CD4-positive, CD25-positive, alpha-beta regulatory T cell (primary cell): Measurements from ENCODE around the gene ATF3. TPM values are rescaled to one million over a fixed set of nuclear protein-coding genes. Genes with fewer than 3 reads are reported as not detected.
A peak's percentile ranks its signal among the peaks of the same experiment; 100 is the strongest.

Experiments
- ATAC-seq, 2 donors: fragments of 150-1000 bp; cut with Tn5 transposase; one replicate each; pipeline ENCODE4 v1.10.0; 2021; ENCODE audit warnings: low read depth in 2 of 2, moderate number of reproducible peaks in 2 of 2, moderate library complexity in 1 of 2
- DNase-seq, 3 donors: peaks; one replicate each; pipeline versions ENCODE4 v3.0.0 to v3.0.0-alpha.2; 2012 to 2022; ENCODE audit warnings: mixed read lengths in 1 of 3
- H3K27ac ChIP-seq: one replicate; pipeline ENCODE4 v1.7.0; 2013; ENCODE audit warnings: mild to moderate bottlenecking, low read length; ENCODE audit not compliant: insufficient read depth, poor library complexity, severe bottlenecking
- H3K27me3 ChIP-seq: one replicate; pipeline ENCODE4 v1.7.0; 2013; ENCODE audit warnings: low read length; ENCODE audit not compliant: control insufficient read depth, insufficient read depth
- H3K36me3 ChIP-seq: one replicate; pipeline ENCODE4 v1.7.0; 2013; ENCODE audit warnings: mild to moderate bottlenecking, low read length, moderate library complexity; ENCODE audit not compliant: control insufficient read depth, insufficient read depth
- H3K4me1 ChIP-seq: 2 replicates; pipeline ENCODE4 v1.7.0; 2013; ENCODE audit warnings: mild to moderate bottlenecking, low read length; ENCODE audit not compliant: insufficient read depth, control insufficient read depth, poor library complexity, severe bottlenecking
- H3K4me3 ChIP-seq: one replicate; pipeline ENCODE4 v1.7.0; 2013; ENCODE audit warnings: low read depth, mild to moderate bottlenecking, low read length, moderate library complexity
- H3K9me3 ChIP-seq, 2 experiments: 1 replicate in 1 of 2; 2 replicates in 1 of 2; pipeline ENCODE4 v1.7.0; 2013; ENCODE audit warnings: low read length in 2 of 2, mild to moderate bottlenecking in 1 of 2, moderate library complexity in 1 of 2; ENCODE audit not compliant: control insufficient read depth in 2 of 2
- H3K27ac Mint-ChIP-seq, 3 donors: one replicate each; pipeline ENCODE4 v1.8.0; 2020 to 2022; ENCODE audit warnings: mild to moderate bottlenecking in 3 of 3, mixed read lengths in 3 of 3, moderate library complexity in 2 of 3
- H3K27me3 Mint-ChIP-seq: one replicate; pipeline ENCODE4 v1.8.0; 2022; ENCODE audit warnings: mild to moderate bottlenecking, mixed read lengths
- H3K36me3 Mint-ChIP-seq: one replicate; pipeline ENCODE4 v1.8.0; 2020; ENCODE audit warnings: mixed read lengths
- H3K4me1 Mint-ChIP-seq, 4 donors: one replicate each; pipeline ENCODE4 v1.8.0; 2020 to 2022; ENCODE audit warnings: mixed read lengths in 4 of 4, mild to moderate bottlenecking in 1 of 4
- H3K4me3 Mint-ChIP-seq, 4 donors: one replicate each; pipeline ENCODE4 v1.8.0; 2020 to 2022; ENCODE audit warnings: mild to moderate bottlenecking in 4 of 4, mixed read lengths in 4 of 4, moderate library complexity in 3 of 4
- H3K9me3 Mint-ChIP-seq, 7 donors: one replicate each; pipeline ENCODE4 v1.8.0; 2020 to 2022; ENCODE audit warnings: mixed read lengths in 7 of 7, mild to moderate bottlenecking in 3 of 7, moderate library complexity in 2 of 7
- polyA plus RNA-seq, 4 donors: library from polyadenylated mRNA; unstranded; fragments of 300-500 nt; fragmentation: Illumina TruSeq; gene quantifications; one replicate each; pipeline ENCODE4 v1.2.3, GENCODE V29; 2021
- total RNA-seq: library from RNA; stranded (reverse); gene quantifications from one replicate; pipeline ENCODE4 v1.2.3, GENCODE V29; 2022

ATF3 gene
- total and polyA plus RNA-seq, 5 donors from 2014 or later = 0.42 to 53.7 (median 0.42) TPM; not detected in 2

GRCh38 chr1:212628046-212628445 is 19.5 kb downstream of the ATF3 start:
- peaks cover 24% of the 10 kb centered on the region for H3K27me3 Mint-ChIP-seq
- no peaks in the 10 kb centered on the region for H3K9me3 ChIP-seq
- H3K4me3 Mint-ChIP-seq = no peak overlapping the region
- H3K4me1 Mint-ChIP-seq = no peaks in the 10 kb centered on the region
- DNase-seq = no peak
- no peak overlapping the region for H3K4me3 ChIP-seq
- H3K4me1 ChIP-seq = peaks cover 3% of the 10 kb centered on the region
- H3K36me3 ChIP-seq = no peaks in the 10 kb centered on the region
- peaks cover 3% of the 10 kb centered on the region for H3K27me3 ChIP-seq
- H3K27ac Mint-ChIP-seq = no peak overlapping the region
- H3K36me3 Mint-ChIP-seq = no peaks in the 10 kb centered on the region
- H3K9me3 Mint-ChIP-seq = no peaks in the 10 kb centered on the region
- ATAC-seq = no peak
- H3K27ac ChIP-seq = no peak overlapping the region

DNA sequence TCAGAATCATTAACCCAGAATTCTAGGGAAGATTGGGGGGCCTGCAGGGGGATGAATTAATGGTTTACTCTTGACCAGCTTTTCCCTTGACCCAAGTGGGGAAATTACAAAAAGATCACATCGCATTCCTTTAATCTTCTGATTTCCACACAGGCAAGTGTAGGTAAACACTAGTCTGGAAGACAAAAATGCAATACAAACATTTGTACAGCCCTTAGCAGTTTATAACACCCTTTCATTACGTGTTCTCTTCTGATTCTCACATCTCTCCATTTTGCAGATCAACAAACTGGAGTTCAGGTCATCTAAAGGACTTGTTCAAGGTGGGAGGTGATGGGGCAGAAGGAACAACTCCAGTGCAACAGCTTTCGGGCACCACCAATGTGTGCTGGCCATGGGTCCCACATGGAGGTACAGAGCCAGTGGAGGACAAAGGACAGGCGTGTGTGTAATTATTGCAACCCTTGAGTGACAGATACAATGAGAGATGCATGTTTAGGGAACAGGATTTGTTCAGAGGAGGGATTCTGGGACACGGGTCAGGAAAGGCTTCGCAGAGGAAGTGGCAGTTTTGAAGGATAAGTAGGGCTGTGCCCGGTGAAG is 20.4 kb downstream of the ATF3 start:
- DNase-seq (no peak), ATAC-seq (no peak)
- Mint-ChIP-seq H3K4me1 (no peaks in the 10 kb centered on the region), H3K27ac (no peak overlapping the region), H3K9me3 (peaks cover 0 to 3% (median 0%) of the 10 kb centered on the region in 7 donors), H3K27me3 (peaks cover 29% of the 10 kb centered on the region), H3K4me3 (no peak overlapping the region), H3K36me3 (no peaks in the 10 kb centered on the region)
- Histone ChIP-seq H3K27me3 (peaks cover 3% of the 10 kb centered on the region), H3K27ac (no peak overlapping the region), H3K9me3 (no peaks in the 10 kb centered on the region), H3K36me3 (no peaks in the 10 kb centered on the region), H3K4me3 (no peak overlapping the region), H3K4me1 (peaks cover 3% of the 10 kb centered on the region)

DNA sequence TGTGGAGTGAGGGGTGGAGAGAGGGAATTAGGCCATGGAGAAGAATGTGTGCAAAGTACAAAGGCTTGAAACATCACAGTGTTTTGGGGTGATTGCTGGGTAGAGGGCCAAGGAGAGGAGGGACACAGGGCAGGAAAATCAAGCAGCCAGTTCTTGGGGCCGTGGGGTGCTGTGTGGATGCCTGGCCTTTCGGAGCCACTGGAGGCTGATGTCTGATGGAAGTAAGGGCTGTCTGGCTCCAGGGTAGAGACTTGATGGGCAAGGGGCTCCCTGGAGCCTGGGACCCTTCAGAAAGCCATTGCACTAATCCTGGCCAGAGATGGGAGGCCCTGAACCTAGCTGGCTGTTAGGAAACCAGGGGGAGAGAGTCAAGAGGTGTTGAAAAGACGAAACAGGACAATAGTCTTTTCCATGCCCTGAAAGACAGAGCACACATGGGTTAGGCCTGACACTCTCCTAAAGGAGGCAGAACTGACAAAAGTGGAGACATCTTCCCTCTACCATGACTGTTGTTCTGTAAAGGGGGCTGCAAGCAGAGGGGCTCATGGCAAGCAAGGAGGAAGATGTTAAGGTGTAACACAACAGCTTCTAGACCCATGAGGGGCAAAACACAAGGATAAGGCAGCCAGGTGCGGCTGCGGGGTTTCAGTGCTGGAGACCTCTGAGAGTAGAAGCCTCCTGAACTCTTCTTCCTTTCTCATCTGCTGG is 21.0 kb downstream of the ATF3 start:
- DNase-seq (no peak), ATAC-seq (no peak)
- Mint-ChIP-seq H3K4me3 (no peak overlapping the region), H3K9me3 (peaks cover 0 to 3% (median 0%) of the 10 kb centered on the region in 7 donors), H3K27ac (no peak overlapping the region), H3K4me1 (peaks cover 0 to under 1% (median 0%) of the 10 kb centered on the region in 4 donors), H3K27me3 (peaks cover 25% of the 10 kb centered on the region), H3K36me3 (no peaks in the 10 kb centered on the region)
- H3K4me3 ChIP-seq = no peak overlapping the region
- no peaks in the 10 kb centered on the region for H3K36me3 ChIP-seq
- H3K4me1 ChIP-seq = peaks cover 3% of the 10 kb centered on the region
- no peaks in the 10 kb centered on the region for H3K9me3 ChIP-seq
- H3K27me3 ChIP-seq = peaks cover 3% of the 10 kb centered on the region
- no peak overlapping the region for H3K27ac ChIP-seq

DNA sequence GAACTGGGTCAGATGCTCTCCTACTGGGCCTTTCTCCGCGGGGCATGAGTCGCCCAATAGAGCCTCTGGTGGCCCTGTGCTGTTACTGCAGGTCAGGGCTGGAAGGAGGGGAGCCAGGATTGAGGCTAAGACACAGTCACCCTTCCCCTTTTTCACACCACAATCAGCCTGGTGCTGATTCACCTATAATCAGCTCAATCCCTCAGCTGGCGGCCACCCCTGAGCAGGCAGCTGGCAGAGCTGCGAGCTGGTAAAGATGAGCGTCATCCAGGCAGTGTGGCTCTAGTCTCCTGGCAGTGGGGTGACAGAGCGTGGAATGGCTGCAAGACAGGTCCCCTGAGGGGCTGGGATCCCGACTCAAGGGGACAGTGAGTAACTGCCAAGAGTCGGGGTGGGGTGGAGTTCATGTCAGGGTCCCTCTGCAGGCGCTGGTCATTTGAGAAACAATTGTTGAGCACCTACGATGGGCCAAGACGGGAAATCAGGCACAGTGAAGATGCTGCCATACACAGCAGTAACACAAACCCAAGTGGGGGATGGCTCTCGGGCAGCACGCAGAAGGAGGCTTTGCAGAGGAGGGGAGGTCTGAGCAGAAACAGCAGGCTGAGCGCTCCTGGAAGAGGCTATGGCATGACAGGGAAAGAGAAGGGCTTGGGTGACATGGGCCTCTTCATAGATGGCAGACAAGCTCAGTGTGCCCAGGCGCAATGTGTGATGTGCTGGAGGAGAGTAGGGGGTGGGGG is 21.8 kb downstream of the ATF3 start:
- Mint-ChIP-seq H3K27ac (no peak overlapping the region), H3K4me3 (no peak overlapping the region), H3K9me3 (peaks cover 0 to 3% (median 0%) of the 10 kb centered on the region in 7 donors), H3K4me1 (peaks cover 0 to 5% (median 2%) of the 10 kb centered on the region in 4 donors), H3K27me3 (peaks cover 31% of the 10 kb centered on the region), H3K36me3 (no peaks in the 10 kb centered on the region)
- H3K4me1 ChIP-seq = peaks cover 8% of the 10 kb centered on the region
- ATAC-seq (peak; percentile 77 to 89), DNase-seq (peak; percentile 26 to 56 (median 53))
- no peak overlapping the region for H3K4me3 ChIP-seq
- no peaks in the 10 kb centered on the region for H3K9me3 ChIP-seq
- H3K27ac ChIP-seq = no peak overlapping the region
- H3K27me3 ChIP-seq = peaks cover 3% of the 10 kb centered on the region
- H3K36me3 ChIP-seq = no peaks in the 10 kb centered on the region

DNA sequence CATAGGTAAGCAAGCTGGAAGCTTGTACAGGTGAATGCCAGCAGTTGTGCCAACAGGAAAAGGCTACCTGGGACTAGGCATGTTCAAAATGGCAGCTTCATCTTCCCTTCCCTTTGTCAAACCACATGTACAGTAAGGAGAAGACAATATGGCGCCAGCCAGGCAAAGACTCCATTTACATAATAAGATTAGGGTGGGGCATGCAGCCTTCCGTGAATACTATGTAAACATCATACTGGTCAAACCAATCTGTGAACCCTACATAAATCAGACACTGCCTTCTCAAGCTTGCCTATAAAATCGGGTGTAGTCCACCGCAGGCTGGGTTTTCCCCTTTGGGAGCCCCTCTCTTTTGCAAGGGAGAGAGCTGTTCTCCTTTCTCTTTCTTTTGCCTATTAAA is 24.6 kb downstream of the ATF3 start:
- H3K4me1 Mint-ChIP-seq = peaks cover 0 to 21% (median 6%) of the 10 kb centered on the region in 4 donors
- no peak overlapping the region for H3K27ac Mint-ChIP-seq
- H3K27me3 ChIP-seq = no peaks in the 10 kb centered on the region
- no peak overlapping the region for H3K4me3 ChIP-seq
- peaks cover 19% of the 10 kb centered on the region for H3K4me1 ChIP-seq
- peaks cover 31% of the 10 kb centered on the region for H3K27me3 Mint-ChIP-seq
- H3K27ac ChIP-seq = no peak overlapping the region
- H3K36me3 ChIP-seq = no peaks in the 10 kb centered on the region
- no peaks in the 10 kb centered on the region for H3K9me3 ChIP-seq
- H3K9me3 Mint-ChIP-seq = peaks cover 0 to 3% (median 0%) of the 10 kb centered on the region in 7 donors
- no peaks in the 10 kb centered on the region for H3K36me3 Mint-ChIP-seq
- DNase-seq (no peak), ATAC-seq (no peak)
- no peak overlapping the region for H3K4me3 Mint-ChIP-seq

DNA sequence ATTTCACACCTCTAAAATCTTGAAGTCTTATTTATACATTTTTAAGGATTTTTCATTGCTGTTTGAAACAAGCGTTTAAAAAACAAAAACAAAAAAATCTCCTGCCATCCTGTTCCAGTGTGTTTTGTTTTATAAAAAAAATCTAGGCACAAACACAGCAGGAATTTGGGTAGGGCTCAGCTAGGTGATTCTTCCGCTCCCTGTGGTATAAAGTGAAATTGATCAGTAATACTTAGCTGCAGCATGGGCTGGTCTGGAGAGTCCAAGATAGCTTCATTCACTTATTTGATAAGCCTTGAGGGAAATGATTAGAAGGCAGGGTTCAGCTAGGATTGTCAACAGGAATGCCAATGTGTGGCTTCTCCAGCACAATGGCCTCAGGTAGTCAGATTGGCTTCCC is 25.7 kb downstream of the ATF3 start:
- peaks cover 6% of the 10 kb centered on the region for H3K27me3 ChIP-seq
- H3K9me3 ChIP-seq = no peaks in the 10 kb centered on the region
- Mint-ChIP-seq H3K27me3 (peaks cover 30% of the 10 kb centered on the region), H3K36me3 (no peaks in the 10 kb centered on the region), H3K27ac (no peak overlapping the region), H3K4me1 (peaks cover 0 to 21% (median 6%) of the 10 kb centered on the region in 4 donors), H3K9me3 (peaks cover 0 to 3% (median 0%) of the 10 kb centered on the region in 7 donors), H3K4me3 (no peak overlapping the region)
- no peak overlapping the region for H3K27ac ChIP-seq
- H3K4me1 ChIP-seq = peaks cover 19% of the 10 kb centered on the region
- H3K4me3 ChIP-seq = no peak overlapping the region
- ATAC-seq = no peak
- DNase-seq = no peak
- H3K36me3 ChIP-seq = no peaks in the 10 kb centered on the region

- Mint-ChIP-seq H3K4me3 (no peak overlapping the region), H3K36me3 (no peaks in the 10 kb centered on the region), H3K4me1 (peaks cover 0 to 21% (median 6%) of the 10 kb centered on the region in 4 donors), H3K27me3 (peaks cover 39% of the 10 kb centered on the region), H3K27ac (peak overlapping the region in 1 of 3 donors; percentile 22), H3K9me3 (peaks cover 0 to 3% (median 0%) of the 10 kb centered on the region in 7 donors)
- Histone ChIP-seq H3K27ac (no peak overlapping the region), H3K4me1 (peaks cover 16% of the 10 kb centered on the region), H3K27me3 (peaks cover 7% of the 10 kb centered on the region), H3K4me3 (no peak overlapping the region), H3K9me3 (no peaks in the 10 kb centered on the region), H3K36me3 (no peaks in the 10 kb centered on the region)
- DNase-seq (peak in 1 of 3 donors; percentile 27), ATAC-seq (no peak)
Observed at GRCh38 chr1:212635141-212635631, 26.6 kb downstream of the ATF3 start.
